Measurements from ENCODE around the gene PIGR. TPM values are rescaled to one million over a fixed set of nuclear protein-coding genes. Genes with fewer than 3 reads are reported as not detected.

Gene PIGR
- total RNA-seq, 1 donor, result not detected

- no peak for DNase-seq (ENCODE audit: low read depth in 2 of 3, low spot score in 2 of 3)
These were observed 52.9 kb downstream of the PIGR start for GRCh38 chr1:206893380-206893779.

GRCh38 chr1:206892351-206892984 is 53.8 kb downstream of the PIGR start:
- no peak for DNase-seq (ENCODE audit: low read depth in 2 of 3, low spot score in 2 of 3)

GRCh38 chr1:206891412-206891811 is 54.9 kb downstream of the PIGR start:
- no peak for DNase-seq (ENCODE audit: low read depth in 2 of 3, low spot score in 2 of 3)

GRCh38 chr1:206890125-206891060 is 55.9 kb downstream of the PIGR start:
- DNase-seq (ENCODE audit: low read depth in 2 of 3, low spot score in 2 of 3), result peak in 1 of 3 donors; percentile 15

- DNase-seq (ENCODE audit: low read depth in 2 of 3, low spot score in 2 of 3), result no peak
These were observed 58.6 kb downstream of the PIGR start for GRCh38 chr1:206887701-206888100.

GRCh38 chr1:206886831-206887230 is 59.4 kb downstream of the PIGR start:
- no peak for DNase-seq (ENCODE audit: low read depth in 2 of 3, low spot score in 2 of 3)

- no peak for DNase-seq (ENCODE audit: low read depth in 2 of 3, low spot score in 2 of 3)
These were observed 60.8 kb downstream of the PIGR start for GRCh38 chr1:206885341-206886060.

GRCh38 chr1:206883876-206884275 is 62.4 kb downstream of the PIGR start:
- no peak for DNase-seq (ENCODE audit: low read depth in 2 of 3, low spot score in 2 of 3)

- DNase-seq (ENCODE audit: low read depth in 2 of 3, low spot score in 2 of 3), result no peak
These were observed 63.1 kb downstream of the PIGR start for GRCh38 chr1:206883160-206883559.

- no peak for DNase-seq (ENCODE audit: low read depth in 2 of 3, low spot score in 2 of 3)
These were observed 63.7 kb downstream of the PIGR start for GRCh38 chr1:206882555-206882954.

- no peak for DNase-seq (ENCODE audit: low read depth in 2 of 3, low spot score in 2 of 3)
These were observed 66.0 kb downstream of the PIGR start for GRCh38 chr1:206880314-206880713.

Other genes starting within 250 kb of the PIGR start
- not detected for gene IL19, start 175.7 kb downstream of the PIGR start, total RNA-seq
- gene IL10, start 174.0 kb downstream of the PIGR start, total RNA-seq, result under 0.01 TPM
- not detected for gene IL20, start 80.8 kb downstream of the PIGR start, total RNA-seq
- gene IL24, start 49.0 kb downstream of the PIGR start, total RNA-seq, result not detected
- gene FCMR, start 24.5 kb downstream of the PIGR start, total RNA-seq, result 15.1 TPM
- gene FCAMR, start 24.0 kb upstream of the PIGR start, total RNA-seq, result not detected
- under 0.01 TPM for gene C1orf116, start 86.3 kb upstream of the PIGR start, total RNA-seq
- gene YOD1, start 104.7 kb upstream of the PIGR start, total RNA-seq, result 8.6 TPM
- 9.4 TPM for gene PFKFB2, start 106.8 kb upstream of the PIGR start, total RNA-seq
- gene C4BPB, start 142.4 kb upstream of the PIGR start, total RNA-seq, result under 0.01 TPM
- not detected for gene C4BPA, start 157.8 kb upstream of the PIGR start, total RNA-seq

All from hematopoietic multipotent progenitor cell (in vitro differentiated cells).